ENCODE results near the gene SH3BP1.

The SH3BP1 gene

GRCh38 chr22:37616201-37617083 lies 23.0 kb upstream of the SH3BP1 start:
- DNase-seq (ENCODE audit: low read depth): no peak

- DNase-seq (ENCODE audit: low read depth): no peak
Observed at GRCh38 chr22:37617431-37617830, 22.0 kb upstream of the SH3BP1 start.

- DNase-seq (ENCODE audit: low read depth): no peak
Observed at GRCh38 chr22:37618072-37618656, 21.3 kb upstream of the SH3BP1 start.

- no peak for DNase-seq (ENCODE audit: low read depth)
Observed at GRCh38 chr22:37618674-37619073, 20.8 kb upstream of the SH3BP1 start.

- no peak for DNase-seq (ENCODE audit: low read depth)
Observed at GRCh38 chr22:37619991-37620390, 19.5 kb upstream of the SH3BP1 start.

- DNase-seq (ENCODE audit: low read depth): no peak
Observed at GRCh38 chr22:37621352-37621860, 18.1 kb upstream of the SH3BP1 start.

GRCh38 chr22:37623075-37624016 lies 16.1 kb upstream of the SH3BP1 start:
- no peak for DNase-seq (ENCODE audit: low read depth)

- DNase-seq (ENCODE audit: low read depth): no peak
Observed at GRCh38 chr22:37624017-37624365, 15.5 kb upstream of the SH3BP1 start.

- no peak for DNase-seq (ENCODE audit: low read depth)
Observed at GRCh38 chr22:37624876-37625275, 14.6 kb upstream of the SH3BP1 start.

- DNase-seq (ENCODE audit: low read depth): no peak
Observed at GRCh38 chr22:37625737-37626136, 13.7 kb upstream of the SH3BP1 start.

GRCh38 chr22:37626144-37626543 lies 13.3 kb upstream of the SH3BP1 start:
- DNase-seq (ENCODE audit: low read depth): no peak

GRCh38 chr22:37626556-37627075 lies 12.9 kb upstream of the SH3BP1 start:
- DNase-seq (ENCODE audit: low read depth): no peak

GRCh38 chr22:37627121-37627520 lies 12.3 kb upstream of the SH3BP1 start:
- no peak for DNase-seq (ENCODE audit: low read depth)

GRCh38 chr22:37627545-37627944 lies 11.9 kb upstream of the SH3BP1 start:
- no peak for DNase-seq (ENCODE audit: low read depth)

- no peak for DNase-seq (ENCODE audit: low read depth)
Observed at GRCh38 chr22:37628830-37629229, 10.6 kb upstream of the SH3BP1 start.

GRCh38 chr22:37629928-37630327 lies 9.5 kb upstream of the SH3BP1 start:
- DNase-seq (ENCODE audit: low read depth): no peak

GRCh38 chr22:37630839-37631435 lies 8.5 kb upstream of the SH3BP1 start:
- no peak for DNase-seq (ENCODE audit: low read depth)

- no peak for DNase-seq (ENCODE audit: low read depth)
Observed at GRCh38 chr22:37631448-37632173, 7.9 kb upstream of the SH3BP1 start.

- DNase-seq (ENCODE audit: low read depth): no peak
Observed at GRCh38 chr22:37632174-37633088, 7.0 kb upstream of the SH3BP1 start.

- no peak for DNase-seq (ENCODE audit: low read depth)
Observed at GRCh38 chr22:37633089-37633624, 6.3 kb upstream of the SH3BP1 start.
